BLaER1 (cell line): ENCODE results near the gene OSTF1.
A peak's percentile ranks its signal among the peaks of the same experiment; 100 is the strongest.

Source experiments
- H3K27ac ChIP-seq: shearing (Covaris generic); formaldehyde crosslinking; 2 replicates; pipeline ENCODE4 v1.8.1; 2022
- H3K27me3 ChIP-seq: shearing (Covaris generic); formaldehyde crosslinking; 2 replicates; pipeline ENCODE4 v1.8.1; 2022
- H3K36me3 ChIP-seq: shearing (Covaris generic); formaldehyde crosslinking; 2 replicates; pipeline ENCODE4 v1.8.1; 2022
- H3K4me1 ChIP-seq: shearing (Covaris generic); formaldehyde crosslinking; 2 replicates; pipeline ENCODE4 v1.8.1; 2022
- H3K4me2 ChIP-seq: shearing (Covaris generic); formaldehyde crosslinking; 2 replicates; pipeline ENCODE4 v1.8.1; 2022
- H3K4me3 ChIP-seq: shearing (Covaris generic); formaldehyde crosslinking; 2 replicates; pipeline ENCODE4 v1.8.1; 2022
- H3K9ac ChIP-seq: shearing (Covaris generic); formaldehyde crosslinking; 2 replicates; pipeline ENCODE4 v1.8.1; 2022
- H3K9me3 ChIP-seq: shearing (Covaris generic); formaldehyde crosslinking; 2 replicates; pipeline ENCODE4 v1.8.1; 2022
- H4K20me1 ChIP-seq: shearing (Covaris generic); formaldehyde crosslinking; 2 replicates; pipeline ENCODE4 v1.8.1; 2022
- Cebpa-rat ChIP-seq: shearing (Covaris generic); IDR thresholded peaks from 2 replicates; pipeline ENCODE4 v1.8.1; 2022

Gene OSTF1

GRCh38 chr9:75083188-75083970, 4.9 kb upstream of the OSTF1 start:
- TF ChIP-seq Cebpa-rat: no peak
- H3K27ac ChIP-seq: no peak overlapping the region
- no peaks in the 10 kb centered on the region for H4K20me1 ChIP-seq
- H3K9me3 ChIP-seq: no peaks in the 10 kb centered on the region
- no peak overlapping the region for H3K4me3 ChIP-seq
- peaks cover 22% of the 10 kb centered on the region for H3K36me3 ChIP-seq
- H3K4me2 ChIP-seq: no peak overlapping the region
- no peak overlapping the region for H3K9ac ChIP-seq
- peaks cover 28% of the 10 kb centered on the region for H3K4me1 ChIP-seq
- no peaks in the 10 kb centered on the region; the same call in 1 of the 2 replicates for H3K27me3 ChIP-seq

GRCh38 chr9:75084081-75084672, 4.1 kb upstream of the OSTF1 start:
- Histone ChIP-seq H3K4me3 (no peak overlapping the region), H3K4me2 (no peak overlapping the region), H4K20me1 (peaks cover 1% of the 10 kb centered on the region; the same call in 1 of the 2 replicates), H3K9me3 (no peaks in the 10 kb centered on the region), H3K36me3 (peaks cover 22% of the 10 kb centered on the region), H3K4me1 (peaks cover 28% of the 10 kb centered on the region), H3K27me3 (no peaks in the 10 kb centered on the region; the same call in 1 of the 2 replicates), H3K27ac (no peak overlapping the region), H3K9ac (no peak overlapping the region)
- TF ChIP-seq Cebpa-rat: no peak

- peaks cover 16% of the 10 kb centered on the region for H3K36me3 ChIP-seq
- H3K27me3 ChIP-seq: no peaks in the 10 kb centered on the region; the same call in 1 of the 2 replicates
- H4K20me1 ChIP-seq: peaks cover 16% of the 10 kb centered on the region; the same call in 1 of the 2 replicates
- H3K9me3 ChIP-seq: no peaks in the 10 kb centered on the region
- H3K4me3 ChIP-seq: no peak overlapping the region
- H3K9ac ChIP-seq: no peak overlapping the region
- no peak overlapping the region for H3K27ac ChIP-seq
- H3K4me2 ChIP-seq: peak overlapping the region; percentile 74
- no peak for TF ChIP-seq Cebpa-rat
- peaks cover 42% of the 10 kb centered on the region for H3K4me1 ChIP-seq
Observed at GRCh38 chr9:75085640-75086039, 2.7 kb upstream of the OSTF1 start.

DNA sequence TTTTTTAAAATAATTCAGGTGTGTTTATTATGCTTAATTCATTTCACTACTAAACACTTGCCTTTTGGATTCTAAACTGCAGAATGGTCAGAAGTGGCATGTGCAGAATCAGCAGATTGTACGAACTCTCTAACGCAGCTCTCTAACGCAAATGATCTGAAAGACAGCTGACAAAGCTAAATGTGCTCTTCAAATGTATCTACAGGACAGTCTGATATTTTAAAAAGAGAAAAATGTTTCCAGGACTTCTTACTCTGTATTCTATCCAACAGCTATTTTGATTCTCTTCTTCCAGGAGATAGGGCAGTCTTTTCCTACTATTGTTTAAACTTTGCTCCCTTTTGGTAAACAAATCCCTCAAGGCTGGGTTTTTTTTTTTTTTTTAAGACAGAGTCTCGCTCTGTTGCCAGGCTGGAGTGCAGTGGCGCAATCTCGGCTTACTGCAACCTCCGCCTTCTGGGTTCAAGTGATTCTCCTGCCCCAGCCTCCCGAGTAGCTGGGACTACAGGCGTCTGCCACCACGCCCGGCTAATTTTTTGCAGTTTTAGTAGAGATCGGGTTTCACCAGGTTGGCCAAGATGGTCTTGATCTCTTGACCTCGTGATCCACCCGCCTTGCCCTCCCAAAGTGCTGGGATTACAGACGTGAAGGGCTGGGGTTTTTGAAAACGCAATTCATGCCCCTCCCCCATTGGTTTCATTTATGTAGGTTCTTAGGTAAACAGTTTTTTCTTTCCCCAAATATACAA, 1.6 kb upstream of the OSTF1 start:
- Histone ChIP-seq H3K9me3 (no peaks in the 10 kb centered on the region), H3K27ac (peak overlapping the region; percentile 79), H3K27me3 (no peaks in the 10 kb centered on the region; the same call in 1 of the 2 replicates), H3K36me3 (peaks cover 8% of the 10 kb centered on the region), H3K4me2 (peak overlapping the region; percentile 74), H3K4me1 (peaks cover 53% of the 10 kb centered on the region), H4K20me1 (peaks cover 25% of the 10 kb centered on the region; the same call in 1 of the 2 replicates), H3K4me3 (peak overlapping the region; percentile 87), H3K9ac (peak overlapping the region; percentile 82; the same call in 1 of the 2 replicates)
- no peak for TF ChIP-seq Cebpa-rat

- H3K27ac ChIP-seq: peak overlapping the region; percentile 79
- no peaks in the 10 kb centered on the region; the same call in 1 of the 2 replicates for H3K27me3 ChIP-seq
- TF ChIP-seq Cebpa-rat: no peak
- peak overlapping the region; percentile 82 for H3K9ac ChIP-seq
- H3K9me3 ChIP-seq: no peaks in the 10 kb centered on the region
- H4K20me1 ChIP-seq: peaks cover 31% of the 10 kb centered on the region; the same call in 1 of the 2 replicates
- H3K4me1 ChIP-seq: peaks cover 55% of the 10 kb centered on the region
- H3K36me3 ChIP-seq: peaks cover 4% of the 10 kb centered on the region
- peak overlapping the region; percentile 74 for H3K4me2 ChIP-seq
- H3K4me3 ChIP-seq: peak overlapping the region; percentile 87
Observed at GRCh38 chr9:75087289-75087823, 958 bp upstream of the OSTF1 start.

- Histone ChIP-seq H3K4me1 (peaks cover 55% of the 10 kb centered on the region), H3K36me3 (no peaks in the 10 kb centered on the region), H3K9ac (peak overlapping the region; percentile 84), H3K27me3 (no peaks in the 10 kb centered on the region), H3K4me2 (peak overlapping the region; percentile 85), H3K27ac (peak overlapping the region; percentile 83), H4K20me1 (peaks cover 45% of the 10 kb centered on the region; the same call in 1 of the 2 replicates), H3K4me3 (peak overlapping the region; percentile 87), H3K9me3 (no peaks in the 10 kb centered on the region)
- TF ChIP-seq Cebpa-rat: no peak
Observed at GRCh38 chr9:75088646-75089372, 495 bp downstream of the OSTF1 start.

DNA sequence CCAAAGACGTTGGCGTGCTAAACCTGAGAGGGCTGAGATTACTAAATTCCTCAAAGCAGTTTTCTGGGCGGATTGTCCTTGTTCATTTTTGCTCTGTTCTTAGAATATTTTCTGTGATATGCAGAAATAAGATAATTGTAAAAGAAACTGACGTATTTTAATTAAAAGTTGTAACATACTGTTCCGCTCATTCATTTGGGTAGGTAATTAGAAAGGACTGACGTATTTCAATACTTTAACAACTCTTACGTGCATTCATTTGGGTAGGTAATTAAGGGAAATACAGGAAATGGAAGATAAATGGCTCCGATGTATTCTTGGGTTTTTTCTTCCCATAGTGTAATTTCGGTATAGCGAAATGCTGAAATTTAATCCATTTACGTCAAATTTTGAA, 1.1 kb downstream of the OSTF1 start:
- Histone ChIP-seq H3K4me2 (peak overlapping the region; percentile 85), H3K4me3 (peak overlapping the region; percentile 87), H3K9me3 (no peaks in the 10 kb centered on the region), H4K20me1 (peaks cover 51% of the 10 kb centered on the region; the same call in 1 of the 2 replicates), H3K27me3 (no peaks in the 10 kb centered on the region), H3K27ac (peak overlapping the region; percentile 83), H3K4me1 (peaks cover 52% of the 10 kb centered on the region), H3K36me3 (no peaks in the 10 kb centered on the region), H3K9ac (peak overlapping the region; percentile 84)
- TF ChIP-seq Cebpa-rat: no peak

- no peak overlapping the region for H3K27ac ChIP-seq
- no peaks in the 10 kb centered on the region for H3K9me3 ChIP-seq
- H3K4me2 ChIP-seq: peak overlapping the region; percentile 85
- no peak for TF ChIP-seq Cebpa-rat
- no peak overlapping the region for H3K4me3 ChIP-seq
- no peaks in the 10 kb centered on the region for H3K36me3 ChIP-seq
- peaks cover 62% of the 10 kb centered on the region; the same call in 1 of the 2 replicates for H4K20me1 ChIP-seq
- H3K4me1 ChIP-seq: peaks cover 44% of the 10 kb centered on the region
- H3K9ac ChIP-seq: no peak overlapping the region
- no peaks in the 10 kb centered on the region for H3K27me3 ChIP-seq
Observed at GRCh38 chr9:75090579-75090978, 2.3 kb downstream of the OSTF1 start.

DNA sequence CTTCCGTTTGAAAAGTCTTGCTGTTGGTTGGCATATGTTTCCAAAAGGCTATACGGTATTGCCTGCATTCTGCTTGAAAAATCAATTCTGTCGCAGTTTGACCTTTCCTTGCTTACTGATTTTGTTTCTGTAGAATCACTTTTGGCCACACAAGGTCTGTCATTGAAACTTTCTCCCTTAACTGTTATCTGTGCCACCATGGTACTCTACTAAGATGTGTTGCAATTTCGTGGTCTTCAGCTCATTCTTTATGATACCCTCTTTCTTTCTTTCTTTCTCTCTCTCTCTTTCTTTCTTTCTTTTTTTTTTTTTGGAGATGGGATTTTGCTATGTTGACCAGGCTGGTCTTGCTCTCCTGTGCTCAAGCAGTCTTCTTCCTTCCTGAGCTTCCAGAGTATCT, 4.5 kb downstream of the OSTF1 start:
- Histone ChIP-seq H4K20me1 (peaks cover 79% of the 10 kb centered on the region; the same call in 1 of the 2 replicates), H3K4me2 (no peak overlapping the region), H3K36me3 (peaks cover 13% of the 10 kb centered on the region; the same call in 1 of the 2 replicates), H3K4me3 (no peak overlapping the region), H3K9me3 (no peaks in the 10 kb centered on the region; the same call in 1 of the 2 replicates), H3K27me3 (no peaks in the 10 kb centered on the region), H3K4me1 (peaks cover 27% of the 10 kb centered on the region), H3K9ac (no peak overlapping the region), H3K27ac (no peak overlapping the region)
- no peak for TF ChIP-seq Cebpa-rat
